Coronary artery (tissue), 2 donors: ENCODE results near the gene CXorf38.

Source experiments
- DNase-seq: peaks from one replicate; pipeline ENCODE4 v3.0.0-alpha.2; 2017; ENCODE audit warnings: low spot score
- H3K27ac ChIP-seq, 2 donors: fragments of 200-600 bp; sonication (generic); one replicate each; pipeline ENCODE4 v1.5.1; 2016 to 2019
- H3K4me3 ChIP-seq: fragments of 200-600 bp; sonication (generic); 2 replicates; pipeline ENCODE4 v1.5.1; 2016; ENCODE audit warnings: mild to moderate bottlenecking, moderate library complexity
- CTCF ChIP-seq: fragments of 200-600 bp; sonication (generic); IDR thresholded peaks from one replicate; pipeline ENCODE4 v1.5.1; 2019; ENCODE audit warnings: antibody characterized with exemption

CXorf38 gene

GRCh38 chrX:40671126-40671525, 23.8 kb upstream of the CXorf38 start:
- no peak for DNase-seq
- Histone ChIP-seq H3K4me3 (no peak overlapping the region), H3K27ac (no peak overlapping the region)
- TF ChIP-seq CTCF, result no peak

- TF ChIP-seq CTCF, result no peak
- DNase-seq, result no peak
- H3K4me3 ChIP-seq, result no peak overlapping the region
- H3K27ac ChIP-seq, result no peak overlapping the region
These were observed 16.7 kb upstream of the CXorf38 start for GRCh38 chrX:40663880-40664630.

GRCh38 chrX:40663078-40663740, 15.8 kb upstream of the CXorf38 start:
- no peak for DNase-seq
- Histone ChIP-seq H3K27ac (no peak overlapping the region), H3K4me3 (no peak overlapping the region)
- TF ChIP-seq CTCF, result no peak

- Histone ChIP-seq H3K4me3 (no peak overlapping the region), H3K27ac (no peak overlapping the region)
- DNase-seq, result no peak
- no peak for TF ChIP-seq CTCF
These were observed 14.1 kb upstream of the CXorf38 start for GRCh38 chrX:40661489-40661888.

GRCh38 chrX:40660381-40660780, 13.0 kb upstream of the CXorf38 start:
- no peak for TF ChIP-seq CTCF
- no peak for DNase-seq
- H3K4me3 ChIP-seq, result no peak overlapping the region
- H3K27ac ChIP-seq, result no peak overlapping the region

- TF ChIP-seq CTCF, result no peak
- Histone ChIP-seq H3K27ac (no peak overlapping the region), H3K4me3 (no peak overlapping the region)
- no peak for DNase-seq
These were observed 6.2 kb upstream of the CXorf38 start for GRCh38 chrX:40653535-40653934.

GRCh38 chrX:40652664-40653063, 5.3 kb upstream of the CXorf38 start:
- Histone ChIP-seq H3K4me3 (no peak overlapping the region), H3K27ac (no peak overlapping the region)
- DNase-seq, result no peak
- TF ChIP-seq CTCF, result no peak
